GM21529 (cell line): ENCODE results near the gene ZNF132.
A peak's percentile ranks its signal among the peaks of the same experiment; 100 is the strongest.
"Not testable (repeated sequence)": the region's sequence is repeated elsewhere in the genome, so short reads cannot be mapped to it uniquely, and the experiment has no call there.

Experiments used
- ATAC-seq: cut with Tn5 transposase; IDR thresholded peaks from one replicate; pipeline ENCODE4 v1.9.1; 2021; ENCODE audit not compliant: unreplicated experiment

The ZNF132 gene

GRCh38 chr19:58468216-58468839, 28.4 kb upstream of the ZNF132 start:
- ATAC-seq, result no peak

- peak; percentile 89 for ATAC-seq
These were observed 27.0 kb upstream of the ZNF132 start, which contains the start of gene ZNF324 for GRCh38 chr19:58466760-58467589. ZNF324 (plus strand) TSS chr19:58467080; CDS start chr19:58469186, 2,106 bp downstream.

- ATAC-seq, result peak; percentile 3
These were observed 26.3 kb upstream of the ZNF132 start for GRCh38 chr19:58466089-58466759.

GRCh38 chr19:58460039-58460438, 20.1 kb upstream of the ZNF132 start:
- ATAC-seq, result no peak

GRCh38 chr19:58456111-58456510, 16.2 kb upstream of the ZNF132 start:
- no peak for ATAC-seq

- no peak for ATAC-seq
These were observed 15.4 kb upstream of the ZNF132 start for GRCh38 chr19:58455306-58455705.

GRCh38 chr19:58453743-58454142, 13.8 kb upstream of the ZNF132 start:
- no peak for ATAC-seq

GRCh38 chr19:58451358-58452101, 11.6 kb upstream of the ZNF132 start, which contains the start of gene ZNF324B:
ZNF324B (plus strand) TSS chr19:58451622; CDS start chr19:58453702, 2,080 bp downstream.
- peak; percentile 95 for ATAC-seq

- peak; percentile 7 for ATAC-seq
These were observed 11.0 kb upstream of the ZNF132 start for GRCh38 chr19:58450856-58451357.

GRCh38 chr19:58449980-58450379, 10.0 kb upstream of the ZNF132 start:
- not testable (repeated sequence) for ATAC-seq

- not testable (repeated sequence) for ATAC-seq
These were observed 8.9 kb upstream of the ZNF132 start for GRCh38 chr19:58448860-58449259.

GRCh38 chr19:58442986-58443385, 3.0 kb upstream of the ZNF132 start:
- ATAC-seq, result not testable (repeated sequence)

- no peak for ATAC-seq
These were observed 603 bp upstream of the ZNF132 start for GRCh38 chr19:58440556-58440955.

GRCh38 chr19:58434217-58434616, 5.7 kb downstream of the ZNF132 start:
- ATAC-seq, result no peak

- ATAC-seq, result no peak
These were observed 10.2 kb downstream of the ZNF132 start for GRCh38 chr19:58429745-58430144.

- ATAC-seq, result no peak
These were observed 11.3 kb downstream of the ZNF132 start for GRCh38 chr19:58428617-58429016.

GRCh38 chr19:58417071-58417470, 22.9 kb downstream of the ZNF132 start:
- ATAC-seq, result no peak

- no peak for ATAC-seq
These were observed 23.3 kb downstream of the ZNF132 start for GRCh38 chr19:58416604-58417003.

GRCh38 chr19:58409010-58409790, 30.8 kb downstream of the ZNF132 start:
- ATAC-seq, result no peak
